Skeletal muscle satellite cell (primary cell): ENCODE data around the gene PNMA6E.
"Not testable (repeated sequence)": the region's sequence is repeated elsewhere in the genome, so short reads cannot be mapped to it uniquely, and the experiment has no call there.

Experiments used
- H3K27me3 ChIP-seq: 2 replicates; pipeline ENCODE4 v1.7.0; 2013; ENCODE audit warnings: low read length; ENCODE audit not compliant: control insufficient read depth, insufficient read depth
- H3K36me3 ChIP-seq: 2 replicates; pipeline ENCODE4 v1.7.0; 2013; ENCODE audit warnings: mild to moderate bottlenecking, control low read depth, low read length; ENCODE audit not compliant: insufficient read depth
- H3K4me1 ChIP-seq: 2 replicates; pipeline ENCODE4 v1.7.0; 2013; ENCODE audit warnings: low read length; ENCODE audit not compliant: control insufficient read depth, insufficient read depth
- H3K4me2 ChIP-seq: 2 replicates; pipeline ENCODE4 v1.7.0; 2013; ENCODE audit warnings: mild to moderate bottlenecking, low read length
- H3K4me3 ChIP-seq: 2 replicates; pipeline ENCODE4 v1.7.0; 2013; ENCODE audit warnings: low read length
- H3K9ac ChIP-seq: 2 replicates; pipeline ENCODE4 v1.7.0; 2013; ENCODE audit warnings: mild to moderate bottlenecking, low read depth, low read length, moderate library complexity
- H3K9me3 ChIP-seq: replicated peaks from 2 replicates; pipeline ENCODE4 v1.7.0; 2013; ENCODE audit warnings: mild to moderate bottlenecking, control low read depth, low read length

PNMA6E gene

GRCh38 chrX:153387987-153388721 lies 13.0 kb downstream of the PNMA6E start:
- Histone ChIP-seq H3K4me1 (no peaks in the 10 kb centered on the region), H3K4me2 (no peak overlapping the region), H3K9ac (no peak overlapping the region), H3K4me3 (no peak overlapping the region), H3K9me3 (no peaks in the 10 kb centered on the region), H3K27me3 (no peaks in the 10 kb centered on the region), H3K36me3 (no peaks in the 10 kb centered on the region)

DNA sequence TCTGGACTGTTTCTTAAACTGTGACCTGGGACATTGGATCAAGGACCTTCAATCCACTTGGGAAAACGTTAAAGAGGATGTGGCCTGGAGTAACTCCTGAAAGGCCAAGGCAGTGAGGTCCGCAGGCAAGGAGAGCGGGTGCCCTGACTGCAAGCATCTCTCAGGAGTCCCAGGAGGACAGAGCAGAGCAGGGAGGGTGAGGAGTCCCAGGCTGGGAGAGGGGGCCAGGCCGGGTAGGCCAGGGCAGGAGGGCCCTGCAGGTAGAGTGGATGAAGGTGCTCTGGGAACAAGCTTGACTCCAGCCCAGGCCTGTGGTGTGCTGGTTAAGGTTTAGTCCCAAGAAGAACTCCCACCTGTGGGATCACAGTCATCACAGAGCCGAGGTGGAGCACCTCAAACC lies 13.8 kb downstream of the PNMA6E start:
- H3K4me1 ChIP-seq = no peaks in the 10 kb centered on the region
- H3K4me2 ChIP-seq = no peak overlapping the region
- no peaks in the 10 kb centered on the region for H3K36me3 ChIP-seq
- no peaks in the 10 kb centered on the region for H3K27me3 ChIP-seq
- H3K4me3 ChIP-seq = no peak overlapping the region
- no peaks in the 10 kb centered on the region for H3K9me3 ChIP-seq
- H3K9ac ChIP-seq = no peak overlapping the region

DNA sequence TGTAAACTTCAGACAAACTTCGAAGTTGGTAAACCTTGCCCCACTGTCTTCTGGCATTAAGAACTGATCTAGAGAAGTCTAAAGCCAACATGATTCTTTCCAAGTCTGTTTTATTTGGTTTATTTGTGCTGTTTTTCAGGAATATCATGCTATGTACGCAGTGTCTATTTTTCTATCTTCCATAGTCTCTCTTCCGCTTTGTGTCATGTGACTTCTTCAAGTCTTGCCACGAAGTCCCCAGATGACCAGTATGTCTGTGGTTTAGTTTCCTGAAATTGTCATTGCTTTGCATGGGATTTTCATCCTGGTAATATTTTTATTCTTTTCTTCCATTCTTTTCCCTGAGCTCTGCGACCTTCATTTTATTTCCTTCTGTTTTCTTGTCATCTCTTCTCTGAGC lies 15.1 kb downstream of the PNMA6E start:
- no peaks in the 10 kb centered on the region for H3K36me3 ChIP-seq
- H3K9me3 ChIP-seq = no peaks in the 10 kb centered on the region
- H3K4me3 ChIP-seq = no peak overlapping the region

GRCh38 chrX:153384973-153385372 lies 16.2 kb downstream of the PNMA6E start:
- not testable (repeated sequence) for H3K4me1 ChIP-seq, H3K9ac ChIP-seq, H3K36me3 ChIP-seq, H3K4me3 ChIP-seq, H3K27me3 ChIP-seq, H3K9me3 ChIP-seq, H3K4me2 ChIP-seq

More for the DNA sequence above, 15.1 kb downstream of the PNMA6E start:
- Histone ChIP-seq H3K27me3 (no peaks in the 10 kb centered on the region), H3K4me1 (peaks cover 3% of the 10 kb centered on the region), H3K9ac (no peak overlapping the region), H3K4me2 (no peak overlapping the region)

- Histone ChIP-seq H3K4me2 (no peak overlapping the region), H3K36me3 (no peaks in the 10 kb centered on the region), H3K4me3 (no peak overlapping the region), H3K27me3 (no peaks in the 10 kb centered on the region), H3K9ac (no peak overlapping the region), H3K4me1 (peaks cover 3% of the 10 kb centered on the region), H3K9me3 (no peaks in the 10 kb centered on the region)
Observed at GRCh38 chrX:153384390-153384789, 16.8 kb downstream of the PNMA6E start.

- no peaks in the 10 kb centered on the region for H3K9me3 ChIP-seq
- no peak overlapping the region for H3K9ac ChIP-seq
- H3K4me1 ChIP-seq = peaks cover 3% of the 10 kb centered on the region
- H3K36me3 ChIP-seq = no peaks in the 10 kb centered on the region
- no peaks in the 10 kb centered on the region for H3K27me3 ChIP-seq
- no peak overlapping the region for H3K4me3 ChIP-seq
- no peak overlapping the region for H3K4me2 ChIP-seq
Observed at GRCh38 chrX:153382563-153383482, 18.3 kb downstream of the PNMA6E start.

GRCh38 chrX:153381684-153382532 lies 19.2 kb downstream of the PNMA6E start:
- Histone ChIP-seq H3K9me3 (no peaks in the 10 kb centered on the region), H3K4me2 (peak overlapping the region; percentile 69), H3K4me3 (no peak overlapping the region), H3K4me1 (peaks cover 3% of the 10 kb centered on the region), H3K36me3 (no peaks in the 10 kb centered on the region), H3K27me3 (no peaks in the 10 kb centered on the region), H3K9ac (peak overlapping the region; percentile 20)

- no peak overlapping the region for H3K9ac ChIP-seq
- H3K36me3 ChIP-seq = no peaks in the 10 kb centered on the region
- peaks cover 3% of the 10 kb centered on the region for H3K4me1 ChIP-seq
- H3K9me3 ChIP-seq = no peaks in the 10 kb centered on the region
- H3K4me3 ChIP-seq = no peak overlapping the region
- no peak overlapping the region for H3K4me2 ChIP-seq
- H3K27me3 ChIP-seq = no peaks in the 10 kb centered on the region
Observed at GRCh38 chrX:153380691-153381090, 20.5 kb downstream of the PNMA6E start.

GRCh38 chrX:153379971-153380581 lies 21.1 kb downstream of the PNMA6E start:
- Histone ChIP-seq H3K4me1 (peaks cover 3% of the 10 kb centered on the region), H3K9ac (no peak overlapping the region), H3K9me3 (no peaks in the 10 kb centered on the region), H3K27me3 (no peaks in the 10 kb centered on the region), H3K4me3 (no peak overlapping the region), H3K4me2 (no peak overlapping the region), H3K36me3 (no peaks in the 10 kb centered on the region)

DNA sequence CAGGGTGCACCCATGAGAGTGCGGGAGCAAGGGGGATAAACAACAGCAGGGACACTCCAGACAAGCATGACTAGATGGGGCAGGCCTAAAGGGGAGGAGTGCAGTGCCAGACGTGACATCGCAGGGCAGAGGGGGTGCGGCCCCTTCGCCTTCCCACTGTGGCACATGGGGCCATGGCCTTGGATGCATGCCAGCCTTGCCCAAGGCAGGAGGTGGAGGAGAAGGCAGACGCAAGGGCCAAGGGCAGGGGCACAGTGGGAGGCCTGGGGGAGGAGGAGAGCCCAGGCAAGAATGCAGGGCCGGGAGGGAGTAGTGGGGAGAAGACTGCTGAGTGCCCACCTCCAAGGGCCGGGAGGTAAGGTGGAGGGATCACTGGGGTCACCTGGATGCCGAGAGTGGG lies 21.6 kb downstream of the PNMA6E start:
- Histone ChIP-seq H3K27me3 (no peaks in the 10 kb centered on the region), H3K9me3 (no peaks in the 10 kb centered on the region), H3K4me1 (peaks cover 3% of the 10 kb centered on the region), H3K36me3 (no peaks in the 10 kb centered on the region), H3K9ac (no peak overlapping the region), H3K4me3 (no peak overlapping the region), H3K4me2 (no peak overlapping the region)

GRCh38 chrX:153378607-153379006 lies 22.5 kb downstream of the PNMA6E start:
- H3K9me3 ChIP-seq = no peaks in the 10 kb centered on the region
- no peaks in the 10 kb centered on the region for H3K36me3 ChIP-seq
- H3K4me1 ChIP-seq = peaks cover 3% of the 10 kb centered on the region
- H3K27me3 ChIP-seq = peaks cover 3% of the 10 kb centered on the region
- no peak overlapping the region for H3K4me2 ChIP-seq
- H3K4me3 ChIP-seq = no peak overlapping the region
- no peak overlapping the region for H3K9ac ChIP-seq
